ENCODE results near the gene APBB2. TPM values are rescaled to one million over a fixed set of nuclear protein-coding genes. Genes with fewer than 3 reads are reported as not detected.

The APBB2 gene
- total and polyA plus RNA-seq, 3 donors from 2014 or later: 19.7 to 77.9 (median 59.8) TPM

GRCh38 chr4:40864531-40864930, 349.8 kb downstream of the APBB2 start:
- H3K9me3 ChIP-seq: no peaks in the 10 kb centered on the region
- H3K4me3 ChIP-seq: no peak overlapping the region
- WGBS, 2 donors: 51 to 63% methylated on average over 4 of the region's 4 CpGs
- TF ChIP-seq POLR2A (IDR thresholded peaks at IDR 0.05) (no peak), CTCF (IDR thresholded peaks at IDR 0.05) (no peak)
- no peaks in the 10 kb centered on the region for H3K4me1 ChIP-seq
- H3K36me3 ChIP-seq (ENCODE audit: low read depth, missing control alignments): no peaks in the 10 kb centered on the region
- no peaks in the 10 kb centered on the region for H3K27me3 ChIP-seq
- intact Hi-C loops (cut with DNase I; ENCODE audit: low total_unique reads): no loop called here
- H3K27ac ChIP-seq: no peak overlapping the region
- DNase-seq: no peak

- H3K4me1 ChIP-seq: peaks cover 12% of the 10 kb centered on the region
- TF ChIP-seq POLR2A (IDR thresholded peaks at IDR 0.05) (no peak), CTCF (IDR thresholded peaks at IDR 0.05) (no peak)
- no peaks in the 10 kb centered on the region for H3K27me3 ChIP-seq
- intact Hi-C loops (cut with DNase I; ENCODE audit: low total_unique reads): no loop called here
- H3K36me3 ChIP-seq (ENCODE audit: low read depth, missing control alignments): no peaks in the 10 kb centered on the region
- no peak for DNase-seq
- H3K9me3 ChIP-seq: no peaks in the 10 kb centered on the region
- H3K27ac ChIP-seq: no peak overlapping the region
- 91 to 100% methylated on average over 2 of the region's 2 CpGs for whole genome bisulfite sequencing, 2 donors
- H3K4me3 ChIP-seq: no peak overlapping the region
Observed at GRCh38 chr4:40858962-40859361, 355.4 kb downstream of the APBB2 start.

GRCh38 chr4:40857956-40858355, 356.4 kb downstream of the APBB2 start:
- no peak for TF ChIP-seq POLR2A (IDR thresholded peaks at IDR 0.05)
- no peak for TF ChIP-seq CTCF (IDR thresholded peaks at IDR 0.05)
- WGBS, 2 donors: 46 to 47% methylated on average over 2 of the region's 2 CpGs
- DNase-seq: no peak
- no peaks in the 10 kb centered on the region for H3K36me3 ChIP-seq (ENCODE audit: low read depth, missing control alignments)
- no peaks in the 10 kb centered on the region for H3K27me3 ChIP-seq
- no peak overlapping the region for H3K27ac ChIP-seq
- peaks cover 12% of the 10 kb centered on the region for H3K4me1 ChIP-seq
- intact Hi-C loops (cut with DNase I; ENCODE audit: low total_unique reads): no loop called here
- H3K4me3 ChIP-seq: no peak overlapping the region
- no peaks in the 10 kb centered on the region for H3K9me3 ChIP-seq

DNA sequence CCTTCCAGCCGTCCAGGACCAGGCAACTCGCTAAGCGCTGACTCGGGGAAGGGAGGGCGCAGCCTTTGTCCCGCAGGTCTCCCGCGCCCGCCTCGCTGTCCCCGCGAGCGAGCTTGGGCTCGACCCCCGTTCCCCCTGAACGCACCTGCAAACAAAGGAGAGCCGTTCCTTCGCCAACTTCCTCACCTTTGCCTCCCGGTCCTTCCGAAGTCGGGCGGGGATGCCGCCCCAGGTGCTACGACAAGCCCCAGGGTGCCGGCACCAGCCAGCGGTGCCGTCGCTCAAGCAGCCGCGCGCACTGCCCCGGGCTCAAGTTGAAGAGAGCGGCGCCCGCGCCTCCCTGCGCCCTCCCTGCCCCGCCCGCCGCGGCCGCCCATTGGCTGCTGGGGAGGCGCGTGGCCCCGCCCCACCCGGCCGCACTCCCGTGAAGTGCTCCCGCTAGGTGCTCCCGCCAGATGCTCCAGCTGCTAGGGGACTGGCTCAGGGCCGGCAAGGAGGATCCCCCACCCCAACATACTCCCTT, 357.4 kb downstream of the APBB2 start:
- Histone ChIP-seq H3K36me3 (ENCODE audit: low read depth, missing control alignments) (no peaks in the 10 kb centered on the region), H3K27ac (no peak overlapping the region), H3K4me1 (peaks cover 12% of the 10 kb centered on the region), H3K27me3 (no peaks in the 10 kb centered on the region), H3K9me3 (no peaks in the 10 kb centered on the region), H3K4me3 (peak overlapping the region; percentile 42 to 56)
- peak; percentile 86 for DNase-seq
- TF ChIP-seq POLR2A (IDR thresholded peaks at IDR 0.05): no peak
- TF ChIP-seq CTCF (IDR thresholded peaks at IDR 0.05): no peak
- 14 to 37% methylated on average over 23 to 37 of the region's 51 CpGs for WGBS, 2 donors
- intact Hi-C loops (cut with DNase I; ENCODE audit: low total_unique reads): no loop called here

- intact Hi-C loops (cut with DNase I; ENCODE audit: low total_unique reads): no loop called here
- peak overlapping the region; percentile 42 to 56 for H3K4me3 ChIP-seq
- no peak overlapping the region for H3K27ac ChIP-seq
- no peaks in the 10 kb centered on the region for H3K9me3 ChIP-seq
- 39 to 48% methylated on average over 16 of the region's 16 CpGs for WGBS, 2 donors
- DNase-seq: no peak
- TF ChIP-seq POLR2A (IDR thresholded peaks at IDR 0.05) (no peak), CTCF (IDR thresholded peaks at IDR 0.05) (no peak)
- peaks cover 12% of the 10 kb centered on the region for H3K4me1 ChIP-seq
- no peaks in the 10 kb centered on the region for H3K36me3 ChIP-seq (ENCODE audit: low read depth, missing control alignments)
- no peaks in the 10 kb centered on the region for H3K27me3 ChIP-seq
Observed at GRCh38 chr4:40856277-40856839, 358.0 kb downstream of the APBB2 start.
